Liver (tissue), 3 donors: ENCODE measurements around the gene PCSK6.

Source experiments
- HNF4G ChIP-seq: IDR thresholded peaks from 2 replicates; pipeline ENCODE4 v1.6.1; 2016; ENCODE audit warnings: antibody characterized with exemption
- JUND ChIP-seq, 2 donors: IDR thresholded peaks; 2 replicates each; pipeline ENCODE4 v1.6.1; 2016; ENCODE audit warnings: antibody characterized with exemption in 2 of 2
- RXRA ChIP-seq, 2 donors: IDR thresholded peaks; 2 replicates each; pipeline ENCODE4 v1.6.1; 2017 to 2018; ENCODE audit warnings: antibody characterized with exemption in 2 of 2, mild to moderate bottlenecking in 1 of 2
- SP1 ChIP-seq: IDR thresholded peaks from 2 replicates; pipeline ENCODE4 v1.6.1; 2018; ENCODE audit warnings: antibody characterized with exemption, mild to moderate bottlenecking
- TAF1 ChIP-seq: conservative IDR thresholded peaks from 2 replicates; pipeline ENCODE4 v1.6.1; 2016; ENCODE audit warnings: antibody characterized with exemption, mild to moderate bottlenecking
- TF ChIP-seq, protein P1 (sequence below): fragments of 150-350 bp; IDR thresholded peaks from 2 replicates; pipeline ENCODE4 v1.5.1; 2017; ENCODE audit warnings: improper control_type of control experiment, low read depth, low read length; ENCODE audit not compliant: missing input control
- TF ChIP-seq, protein P2 (sequence below): IDR thresholded peaks from 2 replicates; pipeline ENCODE4 v1.6.1; 2016; ENCODE audit warnings: antibody characterized with exemption
- donor health status: healthy.
- donor health status: healthy.

GRCh38 chr15:101449471-101450402 is 39.8 kb downstream of the PCSK6 start:
- TF ChIP-seq, protein P1, sequence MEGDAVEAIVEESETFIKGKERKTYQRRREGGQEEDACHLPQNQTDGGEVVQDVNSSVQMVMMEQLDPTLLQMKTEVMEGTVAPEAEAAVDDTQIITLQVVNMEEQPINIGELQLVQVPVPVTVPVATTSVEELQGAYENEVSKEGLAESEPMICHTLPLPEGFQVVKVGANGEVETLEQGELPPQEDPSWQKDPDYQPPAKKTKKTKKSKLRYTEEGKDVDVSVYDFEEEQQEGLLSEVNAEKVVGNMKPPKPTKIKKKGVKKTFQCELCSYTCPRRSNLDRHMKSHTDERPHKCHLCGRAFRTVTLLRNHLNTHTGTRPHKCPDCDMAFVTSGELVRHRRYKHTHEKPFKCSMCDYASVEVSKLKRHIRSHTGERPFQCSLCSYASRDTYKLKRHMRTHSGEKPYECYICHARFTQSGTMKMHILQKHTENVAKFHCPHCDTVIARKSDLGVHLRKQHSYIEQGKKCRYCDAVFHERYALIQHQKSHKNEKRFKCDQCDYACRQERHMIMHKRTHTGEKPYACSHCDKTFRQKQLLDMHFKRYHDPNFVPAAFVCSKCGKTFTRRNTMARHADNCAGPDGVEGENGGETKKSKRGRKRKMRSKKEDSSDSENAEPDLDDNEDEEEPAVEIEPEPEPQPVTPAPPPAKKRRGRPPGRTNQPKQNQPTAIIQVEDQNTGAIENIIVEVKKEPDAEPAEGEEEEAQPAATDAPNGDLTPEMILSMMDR: no peak
- TF ChIP-seq, protein P2, sequence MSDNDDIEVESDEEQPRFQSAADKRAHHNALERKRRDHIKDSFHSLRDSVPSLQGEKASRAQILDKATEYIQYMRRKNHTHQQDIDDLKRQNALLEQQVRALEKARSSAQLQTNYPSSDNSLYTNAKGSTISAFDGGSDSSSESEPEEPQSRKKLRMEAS: no peak
- TF ChIP-seq RXRA (IDR thresholded peaks at IDR 0.05): no peak
- no peak for TF ChIP-seq SP1
- no peak for TF ChIP-seq HNF4G
- no peak for TF ChIP-seq JUND (IDR thresholded peaks at IDR 0.05)
- TF ChIP-seq TAF1: no peak
